ENCODE results near the gene CPLX4. TPM values are rescaled to one million over a fixed set of nuclear protein-coding genes. Genes with fewer than 3 reads are reported as not detected.
A peak's percentile ranks its signal among the peaks of the same experiment; 100 is the strongest.

The CPLX4 gene
- total and polyA plus RNA-seq, 2 of the 8 experiments (the other 6 are each of a cell fraction or from before 2014, with no cell fraction given): not detected

- Histone ChIP-seq H3K4ac (replicated peaks; ENCODE audit: insufficient read length, low read depth, low read length) (no peak overlapping the region), H3K23me2 (ENCODE audit: low read depth, low read length) (peaks cover 19% of the 10 kb centered on the region; the same call in 1 of the 2 replicates), H3K4me3 (ENCODE audit: extremely low read depth in 1 of 4, insufficient read depth in 2 of 4, low read depth in 3 of 4, low read length in 4 of 4) (peak overlapping the region; percentile 38 to 73 (median 57); a peak in 7 of 8 replicates), H2BK5ac (ENCODE audit: low read depth, low read length) (no peak overlapping the region), H3K9ac (replicated peaks in 1 of 4; ENCODE audit: extremely low read depth in 1 of 4, low read depth in 3 of 4, low read length in 3 of 4) (no peak overlapping the region; a peak in 1 of 7 replicates), H2BK15ac (ENCODE audit: low read length) (peak overlapping the region; percentile 88; the same call in 1 of the 2 replicates), H4K8ac (ENCODE audit: extremely low read depth, insufficient read depth, low read length) (peak overlapping the region; percentile 53), H3K36me3 (ENCODE audit: control insufficient read depth in 2 of 4, insufficient read depth in 4 of 4, low read length in 3 of 4) (no peaks in the 10 kb centered on the region; a peak in 1 of 8 replicates), H3K56ac (replicated peaks; ENCODE audit: insufficient read length, low read depth, low read length) (no peak overlapping the region), H3K79me2 (ENCODE audit: control insufficient read depth in 1 of 2, insufficient read depth in 2 of 2, low read length in 2 of 2) (no peaks in the 10 kb centered on the region), H3K4me1 (replicated peaks in 1 of 4; ENCODE audit: control insufficient read depth in 3 of 4, insufficient read depth in 4 of 4, low read length in 3 of 4) (peaks cover 15 to 32% (median 20%) of the 10 kb centered on the region in 4 experiments), H2AK5ac (ENCODE audit: low read depth, low read length) (no peak overlapping the region), H3K79me1 (ENCODE audit: low read depth, low read length) (no peaks in the 10 kb centered on the region), H2BK12ac (ENCODE audit: low read depth, low read length) (0 out of 2 replicates have a peak overlapping the region, but pooled peaks have one; percentile 50), H3K27me3 (replicated peaks in 1 of 4; ENCODE audit: control insufficient read depth in 3 of 4, extremely low read depth in 1 of 4, insufficient read depth in 3 of 4, low read length in 3 of 4) (peaks cover 72 to 98% (median 90%) of the 10 kb centered on the region in 4 experiments), H2AFZ (ENCODE audit: low read length) (peak overlapping the region; percentile 42; the same call in 1 of the 2 replicates), H3K9me3 (ENCODE audit: insufficient read depth in 2 of 2, low read depth in 1 of 2, low read length in 1 of 2) (no peaks in the 10 kb centered on the region), H4K5ac (ENCODE audit: insufficient read length, low read depth, low read length) (no peak overlapping the region), H2BK120ac (replicated peaks; ENCODE audit: low read depth, low read length) (no peak overlapping the region), H3K27ac (ENCODE audit: low read depth, low read length) (no peak overlapping the region), H3K18ac (ENCODE audit: extremely low read depth, low read length) (no peak overlapping the region), H4K91ac (replicated peaks; ENCODE audit: insufficient read length, low read length) (no peak overlapping the region), H3K14ac (ENCODE audit: insufficient read length) (no peak overlapping the region), H3K23ac (ENCODE audit: insufficient read length) (no peak overlapping the region), H4K20me1 (replicated peaks in 1 of 2; ENCODE audit: control insufficient read depth in 1 of 2, insufficient read depth in 2 of 2, low read length in 2 of 2) (peaks cover 12% of the 10 kb centered on the region in 2 experiments), H3K4me2 (ENCODE audit: insufficient read depth in 1 of 2, low read depth in 2 of 2, low read length in 2 of 2) (peak overlapping the region; percentile 89 to 91), H2BK20ac (ENCODE audit: low read length) (no peak overlapping the region)
- WGBS, 2 experiments (ENCODE audit: extremely low coverage in 1 of 2, insufficient coverage in 1 of 2, insufficient read length in 1 of 2, insufficient replicate concordance in 2 of 2, low coverage in 1 of 2, low lambda C conversion rate in 2 of 2, missing lambda C conversion rate in 1 of 2): 6% methylated on average over 42 of the region's 52 CpGs; no CpG with 5 or more reads in 1 of the 2 experiments
- ChIA-PET CTCF (ENCODE audit: partially characterized antibody) (interaction anchor here (0.7 to 15.5 kb wide), 13 partner anchors 8 to 189 kb away, joined by 3 to 129 read pairs (median 4); partner anchors contain the start of gene GRP), POLR2A (ENCODE audit: partially characterized antibody) (interaction anchor here (0.9 to 2.5 kb wide), 3 partner anchors 8 to 32 kb away, joined by 4 to 10 read pairs (median 7); no protein-coding TSS in a partner anchor)
- DNase-seq (ENCODE audit: low read depth in 1 of 2, low spot score in 2 of 2): peak in 1 of 2 experiments; percentile 78
- no peak for FAIRE-seq
- TF ChIP-seq EZH2 (IDR thresholded peaks at IDR 0.05; ENCODE audit: low read depth, low read length, severe bottlenecking) (peak; percentile 98), ASH2L (IDR thresholded peaks at IDR 0.05; ENCODE audit: low read length) (no peak), RNF2 (IDR thresholded peaks at IDR 0.05; ENCODE audit: borderline replicate concordance, low read depth, low read length, missing control alignments, poor library complexity, severe bottlenecking) (peak; percentile 88), KDM4A (IDR thresholded peaks at IDR 0.05; ENCODE audit: low read depth, low read length, severe bottlenecking) (peak; percentile 38), SUZ12 (IDR thresholded peaks at IDR 0.05; ENCODE audit: low read length) (peak; percentile 98), SAP30 (IDR thresholded peaks at IDR 0.05; ENCODE audit: insufficient read depth, insufficient replicate concordance, low read length) (no peak), CREB1 (IDR thresholded peaks at IDR 0.05) (no peak)
Measured at GRCh38 chr18:59272221-59272888, 46.1 kb downstream of the CPLX4 start.

All from H1 (cell line).